Pons (tissue), 1 donor: ENCODE measurements around the gene CSNK2A3.
"Not testable (repeated sequence)": the region's sequence is repeated elsewhere in the genome, so short reads cannot be mapped to it uniquely, and the experiment has no call there.

ENCODE experiments used
- DNase-seq: peaks from one replicate; pipeline ENCODE4 v3.0.0-alpha.2; 2016; ENCODE audit warnings: low spot score

CSNK2A3 gene

GRCh38 chr11:11379661-11380060 is 26.6 kb upstream of the CSNK2A3 start:
- no peak for DNase-seq

GRCh38 chr11:11378184-11378940 is 25.3 kb upstream of the CSNK2A3 start:
- no peak for DNase-seq

- DNase-seq = no peak
Observed at GRCh38 chr11:11374358-11375148, 21.5 kb upstream of the CSNK2A3 start.

- DNase-seq = no peak
Observed at GRCh38 chr11:11373934-11374333, 20.9 kb upstream of the CSNK2A3 start.

GRCh38 chr11:11372461-11372860 is 19.4 kb upstream of the CSNK2A3 start:
- no peak for DNase-seq

- no peak for DNase-seq
Observed at GRCh38 chr11:11370962-11371303, 17.9 kb upstream of the CSNK2A3 start.

GRCh38 chr11:11370255-11370961 is 17.4 kb upstream of the CSNK2A3 start:
- peak; percentile 7 for DNase-seq

GRCh38 chr11:11366793-11367192 is 13.7 kb upstream of the CSNK2A3 start:
- no peak for DNase-seq

- DNase-seq = no peak
Observed at GRCh38 chr11:11363674-11364073, 10.6 kb upstream of the CSNK2A3 start.

GRCh38 chr11:11359611-11360010 is 6.6 kb upstream of the CSNK2A3 start:
- no peak for DNase-seq

GRCh38 chr11:11356842-11357241 is 3.8 kb upstream of the CSNK2A3 start:
- no peak for DNase-seq

GRCh38 chr11:11351851-11352250 is 1.2 kb downstream of the CSNK2A3 start:
- not testable (repeated sequence) for DNase-seq

- DNase-seq = no peak
Observed at GRCh38 chr11:11351042-11351586, 1.9 kb downstream of the CSNK2A3 start.

GRCh38 chr11:11349870-11350337 is 3.1 kb downstream of the CSNK2A3 start:
- peak; percentile 26 for DNase-seq

- no peak for DNase-seq
Observed at GRCh38 chr11:11349106-11349825, 3.8 kb downstream of the CSNK2A3 start.

- DNase-seq = no peak
Observed at GRCh38 chr11:11348303-11348702, 4.7 kb downstream of the CSNK2A3 start.

- no peak for DNase-seq
Observed at GRCh38 chr11:11347592-11347991, 5.5 kb downstream of the CSNK2A3 start.

- no peak for DNase-seq
Observed at GRCh38 chr11:11346303-11346702, 6.7 kb downstream of the CSNK2A3 start.

- no peak for DNase-seq
Observed at GRCh38 chr11:11345099-11345498, 8.0 kb downstream of the CSNK2A3 start.

GRCh38 chr11:11344045-11344444 is 9.0 kb downstream of the CSNK2A3 start:
- no peak for DNase-seq

- no peak for DNase-seq
Observed at GRCh38 chr11:11338304-11338703, 14.7 kb downstream of the CSNK2A3 start.

- DNase-seq = no peak
Observed at GRCh38 chr11:11336664-11337063, 16.4 kb downstream of the CSNK2A3 start.
